PC-9 (cell line): ENCODE results near the gene MIOS.

ENCODE experiments used
- EZH2 ChIP-seq: fragments of 200-600 bp; sonication (generic); IDR thresholded peaks from 2 replicates; pipeline ENCODE4 v1.8.0; 2017; ENCODE audit warnings: antibody characterized with exemption, low read depth
- TF ChIP-seq, protein P1 (sequence below): fragments of 200-600 bp; sonication (generic); conservative IDR thresholded peaks from 2 replicates; pipeline ENCODE4 v1.6.1; 2017; ENCODE audit warnings: mixed run types, antibody characterized with exemption, mild to moderate bottlenecking, moderate library complexity

DNA sequence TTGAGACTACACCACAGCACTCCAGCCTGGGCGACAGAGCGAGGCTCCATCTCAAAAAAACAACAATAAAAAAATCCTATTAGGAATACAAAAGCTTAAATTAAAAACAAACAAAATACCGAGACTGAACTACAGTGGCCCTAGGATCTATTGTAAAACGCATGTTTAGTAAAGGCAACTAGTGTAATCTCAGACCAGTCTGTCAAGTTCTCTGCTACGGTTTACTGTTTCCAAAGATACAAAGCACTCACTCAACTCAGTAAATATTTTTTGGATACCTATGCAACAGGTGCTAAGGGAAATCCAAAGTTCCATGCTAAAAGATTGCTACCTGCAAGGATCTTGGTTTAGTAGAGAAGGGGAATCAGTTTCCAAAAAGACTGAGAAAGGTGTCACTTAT lies 3.4 kb upstream of the MIOS start:
- no peak for TF ChIP-seq EZH2
- TF ChIP-seq, protein P1, sequence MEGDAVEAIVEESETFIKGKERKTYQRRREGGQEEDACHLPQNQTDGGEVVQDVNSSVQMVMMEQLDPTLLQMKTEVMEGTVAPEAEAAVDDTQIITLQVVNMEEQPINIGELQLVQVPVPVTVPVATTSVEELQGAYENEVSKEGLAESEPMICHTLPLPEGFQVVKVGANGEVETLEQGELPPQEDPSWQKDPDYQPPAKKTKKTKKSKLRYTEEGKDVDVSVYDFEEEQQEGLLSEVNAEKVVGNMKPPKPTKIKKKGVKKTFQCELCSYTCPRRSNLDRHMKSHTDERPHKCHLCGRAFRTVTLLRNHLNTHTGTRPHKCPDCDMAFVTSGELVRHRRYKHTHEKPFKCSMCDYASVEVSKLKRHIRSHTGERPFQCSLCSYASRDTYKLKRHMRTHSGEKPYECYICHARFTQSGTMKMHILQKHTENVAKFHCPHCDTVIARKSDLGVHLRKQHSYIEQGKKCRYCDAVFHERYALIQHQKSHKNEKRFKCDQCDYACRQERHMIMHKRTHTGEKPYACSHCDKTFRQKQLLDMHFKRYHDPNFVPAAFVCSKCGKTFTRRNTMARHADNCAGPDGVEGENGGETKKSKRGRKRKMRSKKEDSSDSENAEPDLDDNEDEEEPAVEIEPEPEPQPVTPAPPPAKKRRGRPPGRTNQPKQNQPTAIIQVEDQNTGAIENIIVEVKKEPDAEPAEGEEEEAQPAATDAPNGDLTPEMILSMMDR: no peak
